Ascending aorta (tissue), 2 donors: ENCODE results near the gene MCC. TPM values are rescaled to one million over a fixed set of nuclear protein-coding genes. Genes with fewer than 3 reads are reported as not detected.
"Not testable (repeated sequence)": the region's sequence is repeated elsewhere in the genome, so short reads cannot be mapped to it uniquely, and the experiment has no call there.

ENCODE experiments used
- DNase-seq, 2 donors: peaks; one replicate each; pipeline ENCODE4 v3.0.0-alpha.2; 2019; ENCODE audit warnings: low spot score in 2 of 2
- H3K27ac ChIP-seq, 2 donors: fragments of 200-600 bp; sonication (generic); one replicate each; pipeline ENCODE4 v1.5.1; 2016 to 2017; ENCODE audit warnings: mild to moderate bottlenecking in 1 of 2
- H3K27me3 ChIP-seq: fragments of 200-600 bp; sonication (generic); one replicate; pipeline ENCODE4 v1.5.1; 2017
- H3K36me3 ChIP-seq, 2 donors: fragments of 200-600 bp; sonication (generic); one replicate each; pipeline ENCODE4 v1.5.1; 2016
- H3K4me1 ChIP-seq, 2 donors: fragments of 200-600 bp; sonication (generic); one replicate each; pipeline ENCODE4 v1.5.1; 2016 to 2017; ENCODE audit warnings: mild to moderate bottlenecking in 1 of 2
- H3K4me3 ChIP-seq, 2 donors: fragments of 200-600 bp; sonication (generic); one replicate each; pipeline ENCODE4 v1.5.1; 2016 to 2017; ENCODE audit warnings: mild to moderate bottlenecking in 1 of 2
- H3K9me3 ChIP-seq, 2 donors: fragments of 200-600 bp; sonication (generic); one replicate each; pipeline ENCODE4 v1.5.1; 2016
- intact Hi-C: fragments of 100-400 bp; cut with DNase I; formaldehyde crosslinking; loops from one replicate; pipeline ENCODE4 v1.15.1; 2023
- total RNA-seq: library from RNA; depleted of rRNA; stranded (reverse); fragments of >200 nt; gene quantifications from one replicate; pipeline ENCODE4 v1.1.0, GENCODE V29; 2016
- TF ChIP-seq, protein P1 (sequence below), 3 experiments: fragments of 200-600 bp in 2 of 3; fragments of 450-650 bp in 1 of 3; sonication (generic) in 2 of 3; IDR thresholded peaks; one replicate each; pipeline ENCODE4 v1.5.1; 2016 to 2019; ENCODE audit warnings: antibody characterized with exemption in 3 of 3, mild to moderate bottlenecking in 1 of 3, moderate library complexity in 1 of 3

MCC gene
- total RNA-seq, 1 donor from 2014 or later: 67.9 TPM

GRCh38 chr5:113478691-113479090 lies 9.6 kb downstream of the MCC start:
- Histone ChIP-seq H3K4me3 (no peak overlapping the region), H3K27ac (no peak overlapping the region), H3K9me3 (no peaks in the 10 kb centered on the region), H3K4me1 (no peaks in the 10 kb centered on the region), H3K27me3 (no peaks in the 10 kb centered on the region), H3K36me3 (no peaks in the 10 kb centered on the region)
- TF ChIP-seq, protein P1, sequence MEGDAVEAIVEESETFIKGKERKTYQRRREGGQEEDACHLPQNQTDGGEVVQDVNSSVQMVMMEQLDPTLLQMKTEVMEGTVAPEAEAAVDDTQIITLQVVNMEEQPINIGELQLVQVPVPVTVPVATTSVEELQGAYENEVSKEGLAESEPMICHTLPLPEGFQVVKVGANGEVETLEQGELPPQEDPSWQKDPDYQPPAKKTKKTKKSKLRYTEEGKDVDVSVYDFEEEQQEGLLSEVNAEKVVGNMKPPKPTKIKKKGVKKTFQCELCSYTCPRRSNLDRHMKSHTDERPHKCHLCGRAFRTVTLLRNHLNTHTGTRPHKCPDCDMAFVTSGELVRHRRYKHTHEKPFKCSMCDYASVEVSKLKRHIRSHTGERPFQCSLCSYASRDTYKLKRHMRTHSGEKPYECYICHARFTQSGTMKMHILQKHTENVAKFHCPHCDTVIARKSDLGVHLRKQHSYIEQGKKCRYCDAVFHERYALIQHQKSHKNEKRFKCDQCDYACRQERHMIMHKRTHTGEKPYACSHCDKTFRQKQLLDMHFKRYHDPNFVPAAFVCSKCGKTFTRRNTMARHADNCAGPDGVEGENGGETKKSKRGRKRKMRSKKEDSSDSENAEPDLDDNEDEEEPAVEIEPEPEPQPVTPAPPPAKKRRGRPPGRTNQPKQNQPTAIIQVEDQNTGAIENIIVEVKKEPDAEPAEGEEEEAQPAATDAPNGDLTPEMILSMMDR (IDR thresholded peaks at IDR 0.05): no peak
- intact Hi-C loops: no loop called here
- DNase-seq: no peak

DNA sequence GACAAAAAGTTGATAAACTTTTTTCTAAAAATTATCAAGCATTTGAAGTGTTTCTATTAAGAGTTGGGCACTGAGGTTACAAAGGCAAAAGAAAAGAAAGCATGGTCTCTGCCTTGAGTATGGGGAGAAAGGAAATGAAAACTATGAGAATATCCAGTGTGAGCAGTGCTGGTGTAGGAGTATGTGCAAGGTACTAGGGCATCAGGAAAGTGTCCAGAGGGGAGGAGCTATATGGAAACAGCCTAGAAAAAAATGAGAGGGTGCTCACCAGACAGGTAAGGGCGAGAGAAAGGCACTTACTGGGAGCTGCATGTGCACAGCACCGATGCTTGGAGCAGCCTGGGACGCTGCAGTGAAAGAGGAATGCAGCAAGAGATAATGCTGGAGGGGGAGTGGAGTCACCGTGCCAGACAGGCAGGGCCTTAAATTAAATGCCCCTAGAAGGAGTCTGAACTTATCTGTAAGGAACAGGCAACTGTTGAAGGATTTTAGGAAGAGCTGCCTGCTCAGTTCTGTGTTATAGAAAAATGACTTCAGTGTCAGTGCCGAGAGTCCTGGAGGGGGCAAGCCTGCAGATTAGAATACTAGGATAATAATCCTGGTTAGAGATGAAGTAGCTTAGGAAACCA lies 14.0 kb downstream of the MCC start:
- H3K27me3 ChIP-seq: no peaks in the 10 kb centered on the region
- no peak overlapping the region for H3K27ac ChIP-seq
- H3K36me3 ChIP-seq: no peaks in the 10 kb centered on the region
- H3K9me3 ChIP-seq: no peaks in the 10 kb centered on the region
- no peak for DNase-seq
- no peak overlapping the region for H3K4me3 ChIP-seq
- TF ChIP-seq, protein P1 (IDR thresholded peaks at IDR 0.05): no peak
- intact Hi-C loops: no loop called here
- H3K4me1 ChIP-seq: no peaks in the 10 kb centered on the region

DNA sequence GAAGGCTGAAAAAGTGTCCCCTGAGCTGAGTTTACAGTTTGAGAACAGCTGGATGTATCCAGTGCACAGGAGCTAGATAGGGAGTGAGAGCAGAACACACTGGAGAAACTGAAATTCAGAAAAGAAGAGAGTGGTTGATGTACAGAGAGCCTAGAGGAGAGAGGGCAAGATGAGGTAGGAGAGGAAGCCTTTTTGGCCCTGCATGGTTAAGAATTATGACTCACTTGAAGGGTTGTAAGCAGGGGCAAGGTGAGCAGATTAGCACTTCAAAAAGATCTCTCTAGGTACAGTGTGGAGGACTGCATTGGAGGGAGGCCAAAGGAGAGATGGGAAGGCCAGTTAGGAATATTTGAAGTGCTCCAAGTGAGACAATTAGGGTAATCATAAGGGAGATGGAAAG lies 25.2 kb downstream of the MCC start:
- TF ChIP-seq, protein P1 (IDR thresholded peaks at IDR 0.05): no peak
- H3K9me3 ChIP-seq: no peaks in the 10 kb centered on the region
- intact Hi-C loops: no loop called here
- H3K27me3 ChIP-seq: no peaks in the 10 kb centered on the region
- no peak for DNase-seq
- no peak overlapping the region for H3K27ac ChIP-seq
- no peaks in the 10 kb centered on the region for H3K4me1 ChIP-seq
- no peak overlapping the region for H3K4me3 ChIP-seq
- no peaks in the 10 kb centered on the region for H3K36me3 ChIP-seq

DNA sequence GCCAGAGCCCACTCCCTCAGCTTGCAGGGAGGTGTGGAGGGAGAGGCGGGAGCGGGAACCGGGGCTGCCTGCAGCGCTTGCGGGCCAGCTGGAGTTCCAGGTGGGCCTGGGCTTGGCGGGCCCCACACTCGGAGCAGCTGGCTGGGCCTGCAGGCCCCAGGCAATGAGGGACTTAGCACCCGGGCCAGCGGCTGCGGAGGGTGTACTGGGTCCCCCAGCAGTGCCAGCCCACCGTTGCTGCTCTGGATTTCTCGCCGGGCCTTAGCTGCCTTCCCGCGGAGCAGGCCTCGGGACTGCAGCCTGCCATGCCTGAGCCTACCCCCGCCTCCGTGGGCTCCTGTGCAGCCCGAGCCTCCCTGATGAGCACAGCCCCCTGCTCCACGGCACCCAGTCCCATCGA lies 31.1 kb downstream of the MCC start:
- DNase-seq, H3K4me3 ChIP-seq, H3K4me1 ChIP-seq, H3K27ac ChIP-seq, intact Hi-C loops, H3K9me3 ChIP-seq, H3K27me3 ChIP-seq, H3K36me3 ChIP-seq: not testable (repeated sequence)

GRCh38 chr5:113452941-113453340 lies 35.3 kb downstream of the MCC start:
- H3K9me3 ChIP-seq: no peaks in the 10 kb centered on the region
- intact Hi-C loops: no loop called here
- H3K36me3 ChIP-seq: no peaks in the 10 kb centered on the region
- no peaks in the 10 kb centered on the region for H3K27me3 ChIP-seq
- no peak overlapping the region for H3K27ac ChIP-seq
- TF ChIP-seq, protein P1 (IDR thresholded peaks at IDR 0.05): no peak
- no peak overlapping the region for H3K4me3 ChIP-seq
- no peak for DNase-seq
- no peaks in the 10 kb centered on the region for H3K4me1 ChIP-seq

- H3K4me1 ChIP-seq: no peaks in the 10 kb centered on the region
- intact Hi-C loops: no loop called here
- H3K27ac ChIP-seq: no peak overlapping the region
- H3K9me3 ChIP-seq: no peaks in the 10 kb centered on the region
- TF ChIP-seq, protein P1 (IDR thresholded peaks at IDR 0.05): no peak
- H3K36me3 ChIP-seq: no peaks in the 10 kb centered on the region
- H3K4me3 ChIP-seq: no peak overlapping the region
- H3K27me3 ChIP-seq: no peaks in the 10 kb centered on the region
- no peak for DNase-seq
Measured at GRCh38 chr5:113451797-113452196, 36.5 kb downstream of the MCC start.
